NT2/D1 (cell line): ENCODE results near the gene CEP162.

Experiments used
- SUZ12 ChIP-seq: IDR thresholded peaks from 2 replicates; pipeline ENCODE4 v1.6.1; 2011; ENCODE audit not compliant: insufficient read length, insufficient read depth; ENCODE audit errors: extremely low read depth
- YY1 ChIP-seq: IDR thresholded peaks from 2 replicates; pipeline ENCODE4 v1.6.1; 2011; ENCODE audit not compliant: insufficient read length, insufficient read depth

DNA sequence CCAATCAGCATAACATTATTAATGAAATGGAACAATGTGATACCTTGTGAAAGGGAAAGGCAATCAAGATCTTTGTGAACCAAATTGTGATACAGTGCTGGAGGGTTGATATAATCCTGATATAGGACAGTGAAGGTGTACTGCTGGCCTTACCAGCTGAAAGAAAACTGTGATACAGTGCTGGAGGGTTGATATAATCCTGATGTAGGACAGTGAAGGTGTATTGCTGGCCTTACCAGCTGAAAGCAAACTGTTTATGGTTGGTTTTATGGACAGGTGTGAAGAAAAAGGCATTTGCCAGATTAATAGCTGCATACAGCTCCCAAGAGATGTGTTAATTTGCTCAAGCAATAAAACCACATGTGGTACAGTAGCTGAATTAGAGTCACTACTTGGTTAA lies 119.9 kb downstream of the CEP162 start:
- TF ChIP-seq SUZ12: no peak
- TF ChIP-seq YY1: no peak
